ENCODE results near the gene CLCN6. TPM values are rescaled to one million over a fixed set of nuclear protein-coding genes. Genes with fewer than 3 reads are reported as not detected.

Gene CLCN6
- total and polyA plus RNA-seq, 2 of the 13 experiments (the other 11 are each of a cell fraction or from before 2014, with no cell fraction given): 14.9 to 19.3 TPM

GRCh38 chr1:11802973-11803885 is 2.8 kb upstream of the CLCN6 start (continued):
- TF ChIP-seq SMYD3 (CRISPR knock-in tag; IDR thresholded peaks at IDR 0.05) (no peak), RFX5 (IDR thresholded peaks at IDR 0.05; ENCODE audit: low read depth, low read length) (no peak), ZNF142 (CRISPR knock-in tag; IDR thresholded peaks at IDR 0.05) (no peak), MXD4 (CRISPR knock-in tag; IDR thresholded peaks at IDR 0.05) (0 out of 2 replicates have a peak, but pooled peaks have one; percentile 12), CHD2 (IDR thresholded peaks at IDR 0.05; ENCODE audit: low read depth, low read length) (no peak), BRCA1 (CRISPR knock-in tag; IDR thresholded peaks at IDR 0.05) (no peak), TARDBP (CRISPR knock-in tag; IDR thresholded peaks at IDR 0.05) (no peak; the same call in 1 of the 2 replicates), STAT5B (CRISPR knock-in tag; IDR thresholded peaks at IDR 0.05) (no peak), ATM (IDR thresholded peaks at IDR 0.05; ENCODE audit: borderline replicate concordance) (no peak), LCORL (IDR thresholded peaks at IDR 0.05) (no peak), LCORL (CRISPR knock-in tag; IDR thresholded peaks at IDR 0.05) (no peak), HOXA3 (CRISPR knock-in tag; IDR thresholded peaks at IDR 0.05) (peak; percentile 1; the same call in 1 of the 2 replicates), MBD4 (IDR thresholded peaks at IDR 0.05; ENCODE audit: borderline replicate concordance, low read length) (no peak), ZNF432 (CRISPR knock-in tag; IDR thresholded peaks at IDR 0.05; ENCODE audit: borderline replicate concordance) (no peak), ETV6 (CRISPR knock-in tag; conservative IDR thresholded peaks at IDR 0.05) (no peak), ZMYM2 (CRISPR knock-in tag; IDR thresholded peaks at IDR 0.05) (no peak), CCAR2 (optimal IDR thresholded peaks at IDR 0.05; ENCODE audit: low read depth, low read length) (no peak)
- TF ChIP-seq, protein P1, sequence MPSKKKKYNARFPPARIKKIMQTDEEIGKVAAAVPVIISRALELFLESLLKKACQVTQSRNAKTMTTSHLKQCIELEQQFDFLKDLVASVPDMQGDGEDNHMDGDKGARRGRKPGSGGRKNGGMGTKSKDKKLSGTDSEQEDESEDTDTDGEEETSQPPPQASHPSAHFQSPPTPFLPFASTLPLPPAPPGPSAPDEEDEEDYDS (CRISPR knock-in tag; IDR thresholded peaks at IDR 0.05): no peak
- TF ChIP-seq, protein P2, sequence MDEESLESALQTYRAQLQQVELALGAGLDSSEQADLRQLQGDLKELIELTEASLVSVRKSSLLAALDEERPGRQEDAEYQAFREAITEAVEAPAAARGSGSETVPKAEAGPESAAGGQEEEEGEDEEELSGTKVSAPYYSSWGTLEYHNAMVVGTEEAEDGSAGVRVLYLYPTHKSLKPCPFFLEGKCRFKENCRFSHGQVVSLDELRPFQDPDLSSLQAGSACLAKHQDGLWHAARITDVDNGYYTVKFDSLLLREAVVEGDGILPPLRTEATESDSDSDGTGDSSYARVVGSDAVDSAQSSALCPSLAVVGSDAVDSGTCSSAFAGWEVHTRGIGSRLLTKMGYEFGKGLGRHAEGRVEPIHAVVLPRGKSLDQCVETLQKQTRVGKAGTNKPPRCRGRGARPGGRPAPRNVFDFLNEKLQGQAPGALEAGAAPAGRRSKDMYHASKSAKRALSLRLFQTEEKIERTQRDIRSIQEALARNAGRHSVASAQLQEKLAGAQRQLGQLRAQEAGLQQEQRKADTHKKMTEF (CRISPR knock-in tag; IDR thresholded peaks at IDR 0.05): no peak
- TF ChIP-seq, protein P3, sequence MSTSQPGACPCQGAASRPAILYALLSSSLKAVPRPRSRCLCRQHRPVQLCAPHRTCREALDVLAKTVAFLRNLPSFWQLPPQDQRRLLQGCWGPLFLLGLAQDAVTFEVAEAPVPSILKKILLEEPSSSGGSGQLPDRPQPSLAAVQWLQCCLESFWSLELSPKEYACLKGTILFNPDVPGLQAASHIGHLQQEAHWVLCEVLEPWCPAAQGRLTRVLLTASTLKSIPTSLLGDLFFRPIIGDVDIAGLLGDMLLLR (CRISPR knock-in tag; IDR thresholded peaks at IDR 0.05): no peak
- TF ChIP-seq, protein P4, sequence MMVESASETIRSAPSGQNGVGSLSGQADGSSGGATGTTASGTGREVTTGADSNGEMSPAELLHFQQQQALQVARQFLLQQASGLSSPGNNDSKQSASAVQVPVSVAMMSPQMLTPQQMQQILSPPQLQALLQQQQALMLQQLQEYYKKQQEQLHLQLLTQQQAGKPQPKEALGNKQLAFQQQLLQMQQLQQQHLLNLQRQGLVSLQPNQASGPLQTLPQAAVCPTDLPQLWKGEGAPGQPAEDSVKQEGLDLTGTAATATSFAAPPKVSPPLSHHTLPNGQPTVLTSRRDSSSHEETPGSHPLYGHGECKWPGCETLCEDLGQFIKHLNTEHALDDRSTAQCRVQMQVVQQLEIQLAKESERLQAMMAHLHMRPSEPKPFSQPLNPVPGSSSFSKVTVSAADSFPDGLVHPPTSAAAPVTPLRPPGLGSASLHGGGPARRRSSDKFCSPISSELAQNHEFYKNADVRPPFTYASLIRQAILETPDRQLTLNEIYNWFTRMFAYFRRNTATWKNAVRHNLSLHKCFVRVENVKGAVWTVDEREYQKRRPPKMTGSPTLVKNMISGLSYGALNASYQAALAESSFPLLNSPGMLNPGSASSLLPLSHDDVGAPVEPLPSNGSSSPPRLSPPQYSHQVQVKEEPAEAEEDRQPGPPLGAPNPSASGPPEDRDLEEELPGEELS (CRISPR knock-in tag; IDR thresholded peaks at IDR 0.05): no peak

Data from HepG2 (cell line).